ENCODE results near the gene SEMA4A.

DNA sequence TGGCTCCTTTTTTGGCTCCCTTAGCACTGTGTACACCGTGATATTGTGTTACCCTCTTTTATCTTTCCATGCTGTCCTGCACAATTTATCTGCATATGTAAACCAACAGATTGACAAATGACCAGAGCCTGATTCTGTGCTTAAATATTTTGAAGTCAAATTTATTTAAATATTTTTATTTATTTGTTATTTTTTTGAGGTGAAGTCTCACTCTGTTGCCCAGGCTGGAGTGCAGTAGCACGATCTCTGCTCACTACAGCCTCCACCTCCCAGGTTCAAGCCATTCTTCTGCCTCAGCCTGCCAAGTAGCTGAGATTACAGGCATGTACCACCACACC, 72.3 kb downstream of the SEMA4A start:
- TF ChIP-seq, protein P1, sequence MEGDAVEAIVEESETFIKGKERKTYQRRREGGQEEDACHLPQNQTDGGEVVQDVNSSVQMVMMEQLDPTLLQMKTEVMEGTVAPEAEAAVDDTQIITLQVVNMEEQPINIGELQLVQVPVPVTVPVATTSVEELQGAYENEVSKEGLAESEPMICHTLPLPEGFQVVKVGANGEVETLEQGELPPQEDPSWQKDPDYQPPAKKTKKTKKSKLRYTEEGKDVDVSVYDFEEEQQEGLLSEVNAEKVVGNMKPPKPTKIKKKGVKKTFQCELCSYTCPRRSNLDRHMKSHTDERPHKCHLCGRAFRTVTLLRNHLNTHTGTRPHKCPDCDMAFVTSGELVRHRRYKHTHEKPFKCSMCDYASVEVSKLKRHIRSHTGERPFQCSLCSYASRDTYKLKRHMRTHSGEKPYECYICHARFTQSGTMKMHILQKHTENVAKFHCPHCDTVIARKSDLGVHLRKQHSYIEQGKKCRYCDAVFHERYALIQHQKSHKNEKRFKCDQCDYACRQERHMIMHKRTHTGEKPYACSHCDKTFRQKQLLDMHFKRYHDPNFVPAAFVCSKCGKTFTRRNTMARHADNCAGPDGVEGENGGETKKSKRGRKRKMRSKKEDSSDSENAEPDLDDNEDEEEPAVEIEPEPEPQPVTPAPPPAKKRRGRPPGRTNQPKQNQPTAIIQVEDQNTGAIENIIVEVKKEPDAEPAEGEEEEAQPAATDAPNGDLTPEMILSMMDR (IDR thresholded peaks at IDR 0.05), result no peak
- no peak for TF ChIP-seq POLR2A (IDR thresholded peaks at IDR 0.05)
